ENCODE results near the gene MAN2A1. TPM values are rescaled to one million over a fixed set of nuclear protein-coding genes. Genes with fewer than 3 reads are reported as not detected.

The MAN2A1 gene
- total and polyA plus RNA-seq, 2 donors (not counting 1 experiment from before 2014, with no cell fraction given), result 51.6 to 70.5 TPM

- Histone ChIP-seq H3K9me3 (ENCODE audit: control insufficient read depth, insufficient read depth, low read depth, low read length) (no peaks in the 10 kb centered on the region), H3K4me1 (ENCODE audit: control insufficient read depth, extremely low read depth, insufficient read depth, low read length) (peaks cover 2% of the 10 kb centered on the region), H3K27ac (ENCODE audit: insufficient read depth, low read length) (no peak overlapping the region), H3K27me3 (ENCODE audit: control insufficient read depth, insufficient read depth, low read length) (no peaks in the 10 kb centered on the region), H3K36me3 (ENCODE audit: control insufficient read depth, insufficient read depth, low read length) (no peaks in the 10 kb centered on the region), H3K4me2 (ENCODE audit: extremely low read depth, insufficient read depth, low read length) (no peak overlapping the region), H4K20me1 (ENCODE audit: control insufficient read depth, extremely low read depth, insufficient read depth, low read length) (no peaks in the 10 kb centered on the region), H2AFZ (ENCODE audit: low read length) (no peak overlapping the region), H3K9ac (ENCODE audit: insufficient read depth, low read length) (no peak overlapping the region), H3K79me2 (ENCODE audit: control insufficient read depth, insufficient read depth, low read length) (no peaks in the 10 kb centered on the region), H3K4me3 (replicated peaks in 1 of 4; ENCODE audit: control extremely low read depth in 1 of 4, insufficient read depth in 1 of 4, low read depth in 3 of 4, low read length in 4 of 4) (no peak overlapping the region)
- DNase-seq (ENCODE audit: low read depth in 2 of 2), result peak in 1 of 2 donors; percentile 28
- no peak for TF ChIP-seq EZH2 (IDR thresholded peaks at IDR 0.05; ENCODE audit: low read length, missing control alignments)
- TF ChIP-seq, protein P1, sequence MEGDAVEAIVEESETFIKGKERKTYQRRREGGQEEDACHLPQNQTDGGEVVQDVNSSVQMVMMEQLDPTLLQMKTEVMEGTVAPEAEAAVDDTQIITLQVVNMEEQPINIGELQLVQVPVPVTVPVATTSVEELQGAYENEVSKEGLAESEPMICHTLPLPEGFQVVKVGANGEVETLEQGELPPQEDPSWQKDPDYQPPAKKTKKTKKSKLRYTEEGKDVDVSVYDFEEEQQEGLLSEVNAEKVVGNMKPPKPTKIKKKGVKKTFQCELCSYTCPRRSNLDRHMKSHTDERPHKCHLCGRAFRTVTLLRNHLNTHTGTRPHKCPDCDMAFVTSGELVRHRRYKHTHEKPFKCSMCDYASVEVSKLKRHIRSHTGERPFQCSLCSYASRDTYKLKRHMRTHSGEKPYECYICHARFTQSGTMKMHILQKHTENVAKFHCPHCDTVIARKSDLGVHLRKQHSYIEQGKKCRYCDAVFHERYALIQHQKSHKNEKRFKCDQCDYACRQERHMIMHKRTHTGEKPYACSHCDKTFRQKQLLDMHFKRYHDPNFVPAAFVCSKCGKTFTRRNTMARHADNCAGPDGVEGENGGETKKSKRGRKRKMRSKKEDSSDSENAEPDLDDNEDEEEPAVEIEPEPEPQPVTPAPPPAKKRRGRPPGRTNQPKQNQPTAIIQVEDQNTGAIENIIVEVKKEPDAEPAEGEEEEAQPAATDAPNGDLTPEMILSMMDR (conservative IDR thresholded peaks at IDR 0.05 in 1 of 2, IDR thresholded peaks at IDR 0.05 in 1 of 2; ENCODE audit: low read depth in 1 of 2, low read length in 2 of 2), result no peak
These were observed 144.2 kb downstream of the MAN2A1 start for GRCh38 chr5:109833946-109834345.

GRCh38 chr5:109836280-109836679 lies 146.6 kb downstream of the MAN2A1 start:
- Histone ChIP-seq H3K36me3 (ENCODE audit: control insufficient read depth, insufficient read depth, low read length) (peaks cover 4% of the 10 kb centered on the region), H3K9ac (ENCODE audit: insufficient read depth, low read length) (no peak overlapping the region), H3K4me1 (ENCODE audit: control insufficient read depth, extremely low read depth, insufficient read depth, low read length) (no peaks in the 10 kb centered on the region), H2AFZ (ENCODE audit: low read length) (no peak overlapping the region), H3K27ac (ENCODE audit: insufficient read depth, low read length) (no peak overlapping the region), H3K4me2 (ENCODE audit: extremely low read depth, insufficient read depth, low read length) (no peak overlapping the region), H3K79me2 (ENCODE audit: control insufficient read depth, insufficient read depth, low read length) (no peaks in the 10 kb centered on the region), H3K27me3 (ENCODE audit: control insufficient read depth, insufficient read depth, low read length) (no peaks in the 10 kb centered on the region), H3K4me3 (replicated peaks in 1 of 4; ENCODE audit: control extremely low read depth in 1 of 4, insufficient read depth in 1 of 4, low read depth in 3 of 4, low read length in 4 of 4) (no peak overlapping the region), H4K20me1 (ENCODE audit: control insufficient read depth, extremely low read depth, insufficient read depth, low read length) (no peaks in the 10 kb centered on the region), H3K9me3 (ENCODE audit: control insufficient read depth, insufficient read depth, low read depth, low read length) (no peaks in the 10 kb centered on the region)
- TF ChIP-seq, protein P1 (conservative IDR thresholded peaks at IDR 0.05 in 1 of 2, IDR thresholded peaks at IDR 0.05 in 1 of 2; ENCODE audit: low read depth in 1 of 2, low read length in 2 of 2), result no peak
- TF ChIP-seq EZH2 (IDR thresholded peaks at IDR 0.05; ENCODE audit: low read length, missing control alignments), result no peak
- no peak for DNase-seq (ENCODE audit: low read depth in 2 of 2)

- Histone ChIP-seq H2AFZ (ENCODE audit: low read length) (no peak overlapping the region), H3K9me3 (ENCODE audit: control insufficient read depth, insufficient read depth, low read depth, low read length) (no peaks in the 10 kb centered on the region), H3K4me2 (ENCODE audit: extremely low read depth, insufficient read depth, low read length) (no peak overlapping the region), H3K4me1 (ENCODE audit: control insufficient read depth, extremely low read depth, insufficient read depth, low read length) (no peaks in the 10 kb centered on the region), H3K36me3 (ENCODE audit: control insufficient read depth, insufficient read depth, low read length) (peaks cover 4% of the 10 kb centered on the region), H3K9ac (ENCODE audit: insufficient read depth, low read length) (no peak overlapping the region), H4K20me1 (ENCODE audit: control insufficient read depth, extremely low read depth, insufficient read depth, low read length) (no peaks in the 10 kb centered on the region), H3K27me3 (ENCODE audit: control insufficient read depth, insufficient read depth, low read length) (no peaks in the 10 kb centered on the region), H3K27ac (ENCODE audit: insufficient read depth, low read length) (no peak overlapping the region), H3K4me3 (replicated peaks in 1 of 4; ENCODE audit: control extremely low read depth in 1 of 4, insufficient read depth in 1 of 4, low read depth in 3 of 4, low read length in 4 of 4) (no peak overlapping the region), H3K79me2 (ENCODE audit: control insufficient read depth, insufficient read depth, low read length) (no peaks in the 10 kb centered on the region)
- TF ChIP-seq EZH2 (IDR thresholded peaks at IDR 0.05; ENCODE audit: low read length, missing control alignments), result no peak
- TF ChIP-seq, protein P1 (conservative IDR thresholded peaks at IDR 0.05 in 1 of 2, IDR thresholded peaks at IDR 0.05 in 1 of 2; ENCODE audit: low read depth in 1 of 2, low read length in 2 of 2), result no peak
- peak in 1 of 2 donors; percentile 29 for DNase-seq (ENCODE audit: low read depth in 2 of 2)
These were observed 147.6 kb downstream of the MAN2A1 start for GRCh38 chr5:109837231-109837861.

Data from fibroblast of lung (primary cell).